Activated T-cell treated with anti-CD3 and anti-CD28 coated beads, Interleukin-2, amount 50 U/mL, for 4 hours (primary cell): Measurements from ENCODE around the gene SOHLH2. TPM values are rescaled to one million over a fixed set of nuclear protein-coding genes. Genes with fewer than 3 reads are reported as not detected.

Experiments
- ATAC-seq, 2 donors: fragments of 200-7000 bp; cut with Tn5 transposase; one replicate each; pipeline ENCODE4 v1.10.0; 2021
- DNase-seq: peaks from one replicate; pipeline ENCODE4 v3.0.0-alpha.2; 2020
- H3K27me3 Mint-ChIP-seq: one replicate; pipeline ENCODE4 v1.8.0; 2021; ENCODE audit warnings: low read depth, mixed read lengths
- H3K36me3 Mint-ChIP-seq: one replicate; pipeline ENCODE4 v1.8.0; 2022; ENCODE audit warnings: mixed read lengths; ENCODE audit not compliant: insufficient read depth
- H3K4me1 Mint-ChIP-seq: one replicate; pipeline ENCODE4 v1.8.0; 2021; ENCODE audit warnings: low read depth, mixed read lengths
- H3K4me3 Mint-ChIP-seq: one replicate; pipeline ENCODE4 v1.8.0; 2021; ENCODE audit warnings: mild to moderate bottlenecking, moderate library complexity, mixed read lengths
- H3K9me3 Mint-ChIP-seq: one replicate; pipeline ENCODE4 v1.8.0; 2021; ENCODE audit warnings: mixed read lengths
- total RNA-seq, 3 donors: library from RNA; stranded (reverse); gene quantifications; one replicate each; pipeline ENCODE4 v1.2.1, GENCODE V29; 2021

Gene SOHLH2, protein sequence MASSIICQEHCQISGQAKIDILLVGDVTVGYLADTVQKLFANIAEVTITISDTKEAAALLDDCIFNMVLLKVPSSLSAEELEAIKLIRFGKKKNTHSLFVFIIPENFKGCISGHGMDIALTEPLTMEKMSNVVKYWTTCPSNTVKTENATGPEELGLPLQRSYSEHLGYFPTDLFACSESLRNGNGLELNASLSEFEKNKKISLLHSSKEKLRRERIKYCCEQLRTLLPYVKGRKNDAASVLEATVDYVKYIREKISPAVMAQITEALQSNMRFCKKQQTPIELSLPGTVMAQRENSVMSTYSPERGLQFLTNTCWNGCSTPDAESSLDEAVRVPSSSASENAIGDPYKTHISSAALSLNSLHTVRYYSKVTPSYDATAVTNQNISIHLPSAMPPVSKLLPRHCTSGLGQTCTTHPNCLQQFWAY
- not detected for total RNA-seq

DNA sequence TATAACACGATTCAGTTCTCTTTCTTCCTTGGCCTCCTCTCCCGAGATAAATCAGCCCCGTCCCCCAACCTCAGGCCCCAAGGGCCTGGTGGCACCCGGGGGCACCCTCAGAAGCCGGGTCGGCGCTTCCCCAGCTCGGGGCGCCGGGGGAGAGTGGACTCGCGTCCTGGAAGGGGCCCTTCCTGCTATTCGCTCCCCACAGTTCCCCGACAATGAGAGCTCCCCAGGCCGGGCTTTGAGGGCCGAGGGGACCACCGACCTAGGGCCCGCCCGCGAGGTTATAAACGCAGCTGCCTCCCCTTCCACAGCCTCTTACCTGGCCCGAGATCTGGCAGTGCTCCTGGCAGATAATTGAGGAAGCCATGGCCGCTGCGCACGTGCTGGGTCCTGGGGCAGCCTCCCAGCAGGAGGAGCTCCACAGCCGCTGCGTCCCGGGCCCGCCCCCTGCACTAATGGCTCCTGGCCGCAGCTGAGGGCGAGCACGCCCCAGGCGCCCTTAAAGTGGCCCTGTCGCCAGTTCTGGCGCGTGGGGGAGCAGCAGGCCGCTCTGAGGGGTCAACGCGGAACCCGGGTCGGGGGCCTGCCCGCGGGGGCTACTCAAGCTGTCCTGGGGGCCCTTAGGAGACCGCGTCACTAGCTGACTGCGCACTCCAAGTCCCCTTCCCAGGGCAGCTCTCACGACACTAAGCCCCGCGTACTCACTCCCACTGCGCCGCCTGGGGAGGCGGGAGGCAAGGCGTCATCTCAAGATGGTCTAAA, at the start of gene SOHLH2:
Gene SOHLH2 (minus strand): TSS at position 394 of the 759 bp plus-strand sequence. CDS start 30 bp downstream, at position 364.
- no peak within 1 kb of the TSS for H3K4me3 Mint-ChIP-seq
- peaks cover 10% of the 10 kb centered on the region for H3K9me3 Mint-ChIP-seq
- no peaks in the 10 kb centered on the region for H3K36me3 Mint-ChIP-seq
- H3K4me1 Mint-ChIP-seq: no peaks in the 10 kb centered on the region
- DNase-seq (no peak), ATAC-seq (no peak)
- peaks cover 3% of the 10 kb centered on the region for H3K27me3 Mint-ChIP-seq

DNA sequence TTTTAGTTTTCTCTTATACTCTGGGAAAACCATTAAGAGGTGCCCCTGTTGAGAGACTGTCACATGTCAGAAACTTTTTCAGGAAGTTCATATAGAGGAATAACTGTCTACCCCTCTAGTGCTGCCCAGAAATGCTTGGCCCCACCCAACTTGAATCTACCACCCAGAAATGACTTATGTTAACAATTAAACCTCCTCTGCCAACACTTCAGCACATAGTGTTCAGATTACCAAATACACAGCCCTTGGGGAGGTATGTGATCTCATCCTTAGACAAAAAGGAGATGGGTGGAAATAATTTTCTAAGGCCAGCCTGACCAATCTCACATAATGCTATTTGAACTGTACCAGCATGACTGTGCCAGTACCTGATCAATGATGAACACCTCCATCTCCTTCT, 47.6 kb upstream of the SOHLH2 start:
- DNase-seq: no peak
- H3K36me3 Mint-ChIP-seq: no peaks in the 10 kb centered on the region
- no peak overlapping the region for H3K4me3 Mint-ChIP-seq
- ATAC-seq: no peak
- no peaks in the 10 kb centered on the region for H3K4me1 Mint-ChIP-seq
- peaks cover 3% of the 10 kb centered on the region for H3K27me3 Mint-ChIP-seq
- no peaks in the 10 kb centered on the region for H3K9me3 Mint-ChIP-seq

DNA sequence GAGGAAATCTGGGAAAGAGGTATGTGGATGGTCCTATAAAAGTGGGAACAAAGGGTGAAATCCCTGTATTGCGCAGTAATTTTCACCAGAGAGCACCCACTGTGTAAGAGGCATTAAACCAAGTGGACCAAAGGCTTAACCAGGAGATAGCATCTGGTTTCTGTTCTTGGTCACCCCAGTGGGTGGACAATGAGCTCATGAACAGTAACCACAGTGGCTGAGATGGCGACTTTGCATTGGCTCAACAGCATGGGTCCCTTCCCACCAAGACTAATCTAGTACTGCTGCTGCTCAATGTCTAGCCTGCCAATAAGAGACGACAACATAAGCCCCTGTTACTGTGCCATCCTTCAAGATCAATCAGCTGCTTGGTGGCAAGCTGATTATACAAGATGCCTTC, 46.7 kb upstream of the SOHLH2 start:
- no peak overlapping the region for H3K4me3 Mint-ChIP-seq
- no peaks in the 10 kb centered on the region for H3K36me3 Mint-ChIP-seq
- no peak for ATAC-seq
- DNase-seq: no peak
- no peaks in the 10 kb centered on the region for H3K4me1 Mint-ChIP-seq
- H3K27me3 Mint-ChIP-seq: peaks cover under 1% of the 10 kb centered on the region
- no peaks in the 10 kb centered on the region for H3K9me3 Mint-ChIP-seq

DNA sequence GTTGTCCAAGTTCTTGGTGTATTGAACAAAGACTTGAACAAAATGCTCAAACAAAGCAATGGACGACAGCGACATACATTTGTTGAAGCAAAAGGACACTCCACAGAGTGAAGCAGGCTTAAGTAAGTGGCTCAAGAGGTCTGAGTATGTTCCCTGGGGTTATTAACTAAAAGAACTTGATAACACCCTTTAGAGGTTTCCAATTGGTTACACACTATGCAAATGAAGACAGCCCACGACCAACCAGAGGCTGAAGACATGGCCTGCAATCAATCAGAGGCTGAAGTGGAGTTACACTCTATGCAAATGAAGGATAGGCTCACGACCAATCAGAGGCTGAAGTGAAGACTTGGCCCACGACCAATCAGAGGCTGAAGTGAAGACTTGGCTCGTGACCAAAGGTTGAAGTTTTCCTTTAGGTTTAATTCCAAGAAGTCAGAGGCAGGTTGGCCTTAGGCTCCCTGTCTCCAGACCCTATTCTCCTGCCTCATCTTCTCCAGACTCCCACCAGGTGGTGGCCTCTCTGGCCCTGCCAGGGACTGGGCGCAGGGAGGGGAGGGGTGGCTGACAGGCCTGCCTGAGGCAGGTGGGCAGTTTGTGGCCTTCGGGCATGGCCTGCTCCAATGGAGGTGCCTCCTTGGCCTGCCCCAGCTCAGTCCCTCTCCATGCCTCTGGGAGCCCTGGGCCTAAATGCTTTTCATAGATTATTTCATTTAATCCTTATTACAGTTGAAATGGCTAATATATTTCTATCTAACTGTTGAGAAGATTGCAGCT, 45.2 kb upstream of the SOHLH2 start:
- no peak for ATAC-seq
- H3K4me3 Mint-ChIP-seq: no peak overlapping the region

DNA sequence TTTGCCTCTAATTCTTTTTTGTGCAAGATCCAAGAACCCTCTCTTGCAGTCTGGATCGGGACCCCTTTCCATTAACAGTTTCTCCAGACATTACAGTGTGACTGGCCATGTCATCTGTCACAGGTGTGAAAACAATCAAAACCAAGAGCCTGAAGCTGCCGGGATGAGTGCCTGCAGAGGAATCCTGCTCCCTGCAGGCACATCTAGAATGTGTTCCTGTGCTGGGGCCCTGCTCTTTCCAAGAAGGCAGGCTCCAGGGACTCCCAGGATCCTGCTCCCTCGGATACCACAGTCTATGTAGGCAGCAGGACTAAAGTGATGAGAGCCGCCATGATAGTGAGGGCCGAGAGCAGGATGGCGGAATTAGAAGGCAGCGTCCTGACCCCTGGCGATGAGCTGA, 44.5 kb upstream of the SOHLH2 start:
- ATAC-seq: no peak
- H3K27me3 Mint-ChIP-seq: peaks cover 2% of the 10 kb centered on the region
- H3K4me1 Mint-ChIP-seq: no peaks in the 10 kb centered on the region
- H3K9me3 Mint-ChIP-seq: no peaks in the 10 kb centered on the region
- no peak for DNase-seq
- H3K36me3 Mint-ChIP-seq: no peaks in the 10 kb centered on the region
- H3K4me3 Mint-ChIP-seq: no peak overlapping the region

More for the DNA sequence above, 45.2 kb upstream of the SOHLH2 start:
- H3K36me3 Mint-ChIP-seq: no peaks in the 10 kb centered on the region
- H3K27me3 Mint-ChIP-seq: peaks cover 2% of the 10 kb centered on the region
- H3K9me3 Mint-ChIP-seq: no peaks in the 10 kb centered on the region
- no peak for DNase-seq
- no peaks in the 10 kb centered on the region for H3K4me1 Mint-ChIP-seq

DNA sequence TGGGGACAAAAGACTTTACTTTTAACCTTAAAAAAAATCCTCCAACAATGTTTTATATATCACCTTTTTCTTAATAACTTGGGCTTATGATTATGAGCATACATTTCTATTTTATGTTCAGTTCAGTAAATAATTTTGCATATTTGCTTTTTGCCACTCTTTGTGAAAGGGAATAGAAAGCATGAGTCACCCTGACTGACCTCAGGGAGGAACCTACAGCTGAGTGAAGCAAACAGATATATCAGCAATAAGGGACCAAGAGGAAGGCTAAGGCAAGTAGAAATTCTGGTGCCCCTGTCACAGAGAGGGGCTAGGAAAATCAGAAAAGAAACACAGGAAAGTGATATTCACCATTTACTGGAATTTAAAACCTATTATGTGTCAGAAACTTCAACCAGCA, 37.2 kb upstream of the SOHLH2 start:
- H3K4me1 Mint-ChIP-seq: no peaks in the 10 kb centered on the region
- H3K4me3 Mint-ChIP-seq: no peak overlapping the region
- no peaks in the 10 kb centered on the region for H3K36me3 Mint-ChIP-seq
- no peaks in the 10 kb centered on the region for H3K9me3 Mint-ChIP-seq
- DNase-seq: no peak
- no peak for ATAC-seq
- H3K27me3 Mint-ChIP-seq: peaks cover 2% of the 10 kb centered on the region

DNA sequence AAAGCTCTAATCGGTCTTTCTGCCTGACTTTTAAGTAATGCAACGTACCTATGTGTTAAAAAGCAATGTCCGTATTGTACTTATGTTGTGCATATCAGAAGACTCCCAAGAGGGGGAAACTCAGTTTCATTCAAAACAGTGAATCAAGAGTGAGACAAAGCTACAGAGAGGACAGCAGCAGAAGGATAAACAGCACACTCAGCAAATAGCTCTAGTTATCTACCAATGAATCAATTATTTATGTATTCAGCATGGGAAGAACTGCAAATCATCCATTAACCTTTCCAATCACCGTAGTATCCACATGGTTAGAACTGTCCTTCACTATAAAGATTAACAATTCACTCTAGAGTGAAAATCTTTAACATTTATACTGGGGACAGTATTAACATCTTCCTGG, 36.7 kb upstream of the SOHLH2 start:
- no peak for ATAC-seq
- Mint-ChIP-seq H3K4me1 (no peaks in the 10 kb centered on the region), H3K4me3 (no peak overlapping the region), H3K27me3 (peaks cover 2% of the 10 kb centered on the region), H3K9me3 (peaks cover under 1% of the 10 kb centered on the region), H3K36me3 (no peaks in the 10 kb centered on the region)
- DNase-seq: no peak

DNA sequence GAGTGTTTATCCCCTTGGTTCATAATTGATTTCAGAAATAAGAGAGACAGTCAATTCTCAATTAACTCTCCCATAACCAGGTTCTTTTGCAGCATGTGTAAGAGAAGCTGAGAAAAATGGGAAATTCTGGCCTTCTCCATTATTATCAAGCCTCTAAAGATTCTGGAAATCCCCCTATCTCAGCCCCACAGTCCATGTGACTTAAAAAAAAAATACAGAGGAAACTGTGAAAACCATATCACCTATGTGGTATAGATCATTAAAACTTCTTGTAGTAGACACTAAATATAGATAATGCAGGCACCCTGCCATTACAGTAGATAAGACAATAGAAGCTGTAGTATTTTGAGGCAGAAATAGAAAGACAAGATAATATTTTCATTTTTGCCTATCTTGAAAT, 34.3 kb upstream of the SOHLH2 start:
- DNase-seq (no peak), ATAC-seq (no peak)
- Mint-ChIP-seq H3K36me3 (no peaks in the 10 kb centered on the region), H3K4me3 (no peak overlapping the region), H3K9me3 (peaks cover 3% of the 10 kb centered on the region), H3K27me3 (no peaks in the 10 kb centered on the region), H3K4me1 (no peaks in the 10 kb centered on the region)

DNA sequence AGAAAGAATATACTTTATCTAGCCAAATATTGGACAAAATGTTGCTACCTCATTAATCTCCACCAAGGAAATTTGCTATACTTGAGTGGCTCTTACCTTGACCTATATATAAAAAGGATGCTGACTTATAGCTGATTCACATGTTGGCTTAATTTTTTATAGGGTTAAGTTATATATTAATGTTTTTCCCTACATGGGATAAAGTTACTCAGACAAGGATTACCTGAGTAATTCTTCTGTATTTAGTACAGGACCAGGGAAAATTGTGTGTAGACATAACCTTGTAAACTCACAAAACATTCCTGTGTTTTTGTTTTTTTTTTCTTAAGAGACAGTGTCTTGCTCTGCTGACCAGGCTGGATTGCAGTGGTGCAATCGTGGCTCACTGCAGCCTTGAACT, 30.6 kb upstream of the SOHLH2 start:
- Mint-ChIP-seq H3K27me3 (no peaks in the 10 kb centered on the region), H3K4me1 (no peaks in the 10 kb centered on the region), H3K36me3 (no peaks in the 10 kb centered on the region), H3K4me3 (no peak overlapping the region), H3K9me3 (peaks cover 3% of the 10 kb centered on the region)
- DNase-seq: no peak
- no peak for ATAC-seq

DNA sequence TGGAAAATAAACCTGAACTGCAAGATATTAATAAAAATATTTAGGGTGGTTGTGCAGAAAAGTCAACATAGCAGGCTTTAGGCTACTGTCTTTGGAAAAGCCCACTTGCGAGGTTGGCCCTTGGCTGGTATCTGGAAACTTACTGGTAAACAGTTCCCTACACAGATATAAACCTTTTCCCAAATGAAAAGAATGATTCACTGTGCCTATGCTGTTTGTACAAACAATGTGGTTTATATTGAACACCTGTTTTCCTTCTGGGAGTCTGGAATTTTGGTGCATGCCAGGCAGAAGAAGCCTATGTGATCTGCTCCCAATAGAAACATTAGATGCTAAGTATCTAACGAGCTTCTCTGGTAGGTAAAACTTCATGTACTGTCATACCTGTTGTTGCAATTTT, 29.7 kb upstream of the SOHLH2 start:
- ATAC-seq: no peak
- Mint-ChIP-seq H3K4me3 (no peak overlapping the region), H3K36me3 (no peaks in the 10 kb centered on the region), H3K4me1 (no peaks in the 10 kb centered on the region), H3K9me3 (peaks cover 3% of the 10 kb centered on the region), H3K27me3 (no peaks in the 10 kb centered on the region)
- DNase-seq: no peak

DNA sequence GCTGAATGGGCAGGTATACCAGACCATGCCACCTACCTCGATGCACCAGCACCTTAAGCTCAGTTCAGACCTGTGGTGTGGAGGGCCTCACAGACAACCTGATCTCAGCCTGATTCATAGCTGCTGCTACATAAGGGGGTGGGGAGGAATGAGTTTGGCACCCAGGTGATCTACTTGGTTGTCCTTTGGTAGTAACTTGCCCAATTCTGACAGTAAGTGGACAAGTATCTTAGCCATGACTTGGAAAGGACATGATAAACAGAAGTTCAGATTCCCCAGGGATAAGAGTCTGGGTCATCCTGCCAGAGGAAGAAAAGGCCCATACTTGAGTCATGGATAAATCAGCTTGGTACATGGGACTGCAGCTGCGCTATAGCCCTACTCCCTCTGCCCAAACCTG, 28.4 kb upstream of the SOHLH2 start:
- Mint-ChIP-seq H3K27me3 (no peaks in the 10 kb centered on the region), H3K9me3 (peaks cover 3% of the 10 kb centered on the region), H3K4me3 (no peak overlapping the region), H3K36me3 (no peaks in the 10 kb centered on the region), H3K4me1 (no peaks in the 10 kb centered on the region)
- ATAC-seq (no peak), DNase-seq (no peak)

DNA sequence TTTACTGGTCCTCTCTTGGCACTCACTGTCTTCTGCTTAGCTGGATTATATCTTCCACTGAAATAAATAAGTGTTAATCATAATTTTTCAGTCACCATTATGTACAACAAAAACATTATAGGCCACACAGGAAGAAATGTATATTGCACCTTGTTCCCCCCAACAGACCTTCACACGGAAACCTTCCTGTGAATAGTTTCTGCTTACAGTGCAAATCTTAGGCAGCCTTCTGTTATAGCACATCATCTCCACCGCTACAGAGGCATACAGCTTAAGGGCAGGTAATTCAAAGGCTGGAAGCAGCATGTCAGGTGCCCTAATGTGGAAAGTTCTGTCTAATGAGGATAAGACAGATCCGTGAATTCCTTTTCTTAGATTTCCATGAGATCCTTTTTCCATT, 16.9 kb upstream of the SOHLH2 start:
- Mint-ChIP-seq H3K27me3 (no peaks in the 10 kb centered on the region), H3K36me3 (no peaks in the 10 kb centered on the region)
- no peak for ATAC-seq

DNA sequence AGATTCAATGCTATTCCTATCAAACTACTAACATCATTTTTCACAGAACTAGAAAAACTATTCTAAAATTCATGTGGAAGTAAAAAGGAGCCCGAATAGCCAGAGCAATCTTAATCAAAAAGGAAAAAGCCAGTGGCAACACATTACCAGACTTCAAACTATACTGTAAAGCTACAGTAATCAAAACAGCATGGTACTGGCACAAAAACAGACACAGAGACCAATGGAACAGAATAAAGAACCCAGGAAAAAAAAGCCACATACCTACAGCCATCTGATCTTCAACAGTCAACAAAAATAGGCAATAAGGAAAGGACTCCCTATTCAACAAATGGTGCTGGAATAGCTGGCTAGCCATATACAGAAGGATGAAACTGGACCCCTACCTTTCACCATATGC, 10.4 kb upstream of the SOHLH2 start:
- peaks cover 9% of the 10 kb centered on the region for H3K9me3 Mint-ChIP-seq
- ATAC-seq (no peak), DNase-seq (no peak)
- no peaks in the 10 kb centered on the region for H3K27me3 Mint-ChIP-seq
- no peaks in the 10 kb centered on the region for H3K36me3 Mint-ChIP-seq
- H3K4me3 Mint-ChIP-seq: no peak overlapping the region
- H3K4me1 Mint-ChIP-seq: no peaks in the 10 kb centered on the region

More for the DNA sequence above, 16.9 kb upstream of the SOHLH2 start:
- H3K9me3 Mint-ChIP-seq: peaks cover 13% of the 10 kb centered on the region
- no peak for DNase-seq
- H3K4me1 Mint-ChIP-seq: no peaks in the 10 kb centered on the region
- no peak overlapping the region for H3K4me3 Mint-ChIP-seq

DNA sequence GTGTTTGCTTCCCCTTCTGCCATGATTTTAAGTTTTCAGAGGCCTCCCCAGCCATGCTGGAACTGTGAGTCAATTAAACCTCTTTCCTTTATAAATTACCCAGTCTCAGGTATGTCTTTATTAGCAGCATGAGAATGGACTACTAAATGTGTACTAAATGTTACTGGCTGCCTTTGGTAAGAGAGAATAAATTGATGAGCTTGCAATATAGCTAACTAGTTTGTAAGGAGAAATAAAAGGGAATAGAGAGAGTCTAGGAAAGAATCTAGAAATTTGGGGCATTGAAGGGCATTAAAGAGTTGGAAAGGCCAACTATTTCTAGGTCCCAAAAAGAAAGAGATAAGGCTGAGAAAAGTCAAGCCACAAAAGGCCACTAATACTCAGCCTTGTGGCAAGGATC, 5.5 kb upstream of the SOHLH2 start:
- Mint-ChIP-seq H3K27me3 (peaks cover 3% of the 10 kb centered on the region), H3K4me1 (no peaks in the 10 kb centered on the region), H3K4me3 (no peak overlapping the region), H3K9me3 (peaks cover 19% of the 10 kb centered on the region), H3K36me3 (no peaks in the 10 kb centered on the region)
- DNase-seq: no peak
- ATAC-seq: no peak
